Panc1 (cell line): Measurements from ENCODE around the gene LRRC34. TPM values are rescaled to one million over a fixed set of nuclear protein-coding genes. Genes with fewer than 3 reads are reported as not detected.

Experiments used
- ATAC-seq: fragments of 200-7000 bp; cut with Tn5 transposase; 2 replicates; pipeline ENCODE4 v1.9.1; 2020; ENCODE audit warnings: mild to moderate bottlenecking, moderate library complexity
- BruUV-seq: library from RNA; stranded (reverse); fragments of 400-500 nt; replicated peaks from 2 replicates; lab custom pipeline; 2021; lab: Mats Ljungman, UMichigan
- CTCF ChIA-PET: fragments of 300-600 bp; sonication (Branson Sonifier 250); formaldehyde crosslinking; loops from one replicate; lab custom pipeline; 2022; ENCODE audit warnings: antibody characterized with exemption; lab: Charles Lee
- POLR2A ChIA-PET: fragments of 300-600 bp; sonication (Branson Sonifier 250); formaldehyde crosslinking; loops from one replicate; lab custom pipeline; 2022; ENCODE audit warnings: antibody characterized with exemption; lab: Charles Lee
- DNase-seq: peaks from one replicate; pipeline ENCODE4 v3.0.0-alpha.2; 2010; ENCODE audit warnings: low read depth, low spot score
- H3K27ac ChIP-seq: 2 replicates; pipeline ENCODE4 v1.5.1; 2011; ENCODE audit warnings: mild to moderate bottlenecking, low read length, inconsistent platforms
- H3K27me3 ChIP-seq: fragments of 200-500 bp; sonication (Bioruptor generic); 2 replicates; pipeline ENCODE4 v1.6.0; 2014; ENCODE audit warnings: low read length, inconsistent platforms; ENCODE audit not compliant: control insufficient read depth, insufficient read depth
- H3K36me3 ChIP-seq: fragments of 200-500 bp; sonication (Bioruptor generic); 2 replicates; pipeline ENCODE4 v1.5.1; 2014; ENCODE audit warnings: inconsistent platforms, mild to moderate bottlenecking, low read length, moderate library complexity; ENCODE audit not compliant: control insufficient read depth, insufficient read depth
- H3K4me1 ChIP-seq: 2 replicates; pipeline ENCODE4 v1.5.1; 2011; ENCODE audit warnings: inconsistent platforms, mild to moderate bottlenecking, low read length, moderate library complexity; ENCODE audit not compliant: control insufficient read depth, insufficient read depth
- H3K4me3 ChIP-seq, 2 experiments: 2 replicates each; pipeline ENCODE4 v1.5.1; 2011 to 2012; ENCODE audit warnings: low read depth in 2 of 2, low read length in 2 of 2, mild to moderate bottlenecking in 2 of 2, inconsistent platforms in 1 of 2, moderate library complexity in 1 of 2
- H3K9me3 ChIP-seq: fragments of 200-500 bp; sonication (Bioruptor generic); 2 replicates; pipeline ENCODE4 v1.5.1; 2014; ENCODE audit warnings: low read depth, mild to moderate bottlenecking, inconsistent platforms, low read length, moderate library complexity; ENCODE audit not compliant: control insufficient read depth, insufficient read depth
- CTCF ChIP-seq: fragments of 450-650 bp; IDR thresholded peaks from 2 replicates; pipeline ENCODE4 v1.5.1; 2017; ENCODE audit warnings: mild to moderate bottlenecking
- POLR2AphosphoS5 ChIP-seq: IDR thresholded peaks from 2 replicates; pipeline ENCODE4 v1.6.1; 2012; ENCODE audit warnings: mild to moderate bottlenecking, low read depth, low read length, moderate library complexity
- REST ChIP-seq, 2 experiments: IDR thresholded peaks; 2 replicates each; pipeline ENCODE4 v1.6.1; 2011 to 2012; ENCODE audit warnings: low read depth in 2 of 2, control low read depth in 1 of 2, low read length in 1 of 2, mild to moderate bottlenecking in 1 of 2, moderate library complexity in 1 of 2; ENCODE audit not compliant: insufficient read depth in 1 of 2
- SIN3A ChIP-seq: IDR thresholded peaks from 2 replicates; pipeline ENCODE4 v1.6.1; 2012; ENCODE audit warnings: low read depth, mild to moderate bottlenecking, low read length, moderate library complexity, borderline replicate concordance; ENCODE audit not compliant: insufficient read depth
- TCF7L2 ChIP-seq: IDR thresholded peaks from 2 replicates; pipeline ENCODE4 v1.6.1; 2011; ENCODE audit warnings: mild to moderate bottlenecking, low read depth, low read length, inconsistent platforms
- in situ Hi-C: cut with HindIII; loops from 2 replicates; pipeline ENCODE4 v1.10.0; 2016; ENCODE audit warnings: low sequenced_read_pairs, low pct_unique_long_range_greater_than_20kb
- intact Hi-C: fragments of 100-400 bp; cut with micrococcal nuclease; formaldehyde crosslinking; loops from one replicate; pipeline ENCODE4 v1.10.0; 2022; ENCODE audit not compliant: unreplicated experiment
- total RNA-seq: library from RNA; stranded (reverse); gene quantifications from one replicate; pipeline ENCODE4 v1.2.1, GENCODE V29; 2021; ENCODE audit not compliant: unreplicated experiment

The LRRC34 gene
- total RNA-seq, 1 experiment from 2014 or later, result 1.2 TPM

GRCh38 chr3:169750665-169751064 is 62.0 kb downstream of the LRRC34 start:
- CTCF ChIA-PET, result no interaction called here
- ATAC-seq (no peak), DNase-seq (no peak)
- BruUV-seq, result no TSS peak
- TF ChIP-seq POLR2AphosphoS5 (no peak), REST (IDR thresholded peaks at IDR 0.05; ENCODE audit: insufficient read depth in 1 of 2, low read depth in 2 of 2, low read length in 1 of 2) (no peak), SIN3A (no peak), TCF7L2 (no peak), CTCF (no peak)
- intact Hi-C loops (no loop called here), in situ Hi-C loops (no loop called here)
- H3K36me3 ChIP-seq, result no peaks in the 10 kb centered on the region
- H3K4me1 ChIP-seq, result no peaks in the 10 kb centered on the region
- H3K27me3 ChIP-seq, result peaks cover 48% of the 10 kb centered on the region
- no peak overlapping the region for H3K27ac ChIP-seq
- H3K4me3 ChIP-seq, result no peak overlapping the region
- no peaks in the 10 kb centered on the region for H3K9me3 ChIP-seq
- POLR2A ChIA-PET, result no interaction called here

- no TSS peak for BruUV-seq
- H3K9me3 ChIP-seq, result no peaks in the 10 kb centered on the region
- ATAC-seq (no peak), DNase-seq (no peak)
- no peaks in the 10 kb centered on the region for H3K36me3 ChIP-seq
- CTCF ChIA-PET, result no interaction called here
- in situ Hi-C loops (no loop called here), intact Hi-C loops (loop anchor here (5.0 kb wide), 1 partner anchor 601 kb away; no protein-coding TSS in a partner anchor)
- no peak overlapping the region for H3K27ac ChIP-seq
- POLR2A ChIA-PET, result no interaction called here
- H3K4me1 ChIP-seq, result no peaks in the 10 kb centered on the region
- TF ChIP-seq CTCF (no peak), POLR2AphosphoS5 (no peak), SIN3A (no peak)
- H3K27me3 ChIP-seq, result peaks cover 49% of the 10 kb centered on the region
- no peak overlapping the region for H3K4me3 ChIP-seq
Observed at GRCh38 chr3:169748670-169749069, 64.0 kb downstream of the LRRC34 start.
